HepG2 (cell line): ENCODE measurements around the gene TLE5. TPM values are rescaled to one million over a fixed set of nuclear protein-coding genes. Genes with fewer than 3 reads are reported as not detected.

Experiments
- GATAD2A ChIP-seq: IDR thresholded peaks from 2 replicates; pipeline ENCODE4 v1.6.1; 2016
- KDM2A ChIP-seq: sonication (generic); formaldehyde crosslinking; IDR thresholded peaks from 2 replicates; pipeline ENCODE4 v1.4.0; 2020; ENCODE audit warnings: low read depth, missing genetic modification reagents, borderline replicate concordance
- MYC ChIP-seq: sonication (generic); formaldehyde crosslinking; IDR thresholded peaks from 2 replicates; pipeline ENCODE4 v1.9.0; 2021; ENCODE audit warnings: missing genetic modification reagents, borderline replicate concordance
- RBFOX2 ChIP-seq: fragments of 200-400 bp; formaldehyde crosslinking; IDR thresholded peaks from 2 replicates; pipeline ENCODE4 v1.6.1; 2017; ENCODE audit warnings: low read depth, mild to moderate bottlenecking, low read length
- RFXAP ChIP-seq: sonication (generic); formaldehyde crosslinking; IDR thresholded peaks from 2 replicates; pipeline ENCODE4 v1.4.0; 2020; ENCODE audit warnings: missing genetic modification reagents, borderline replicate concordance
- SALL2 ChIP-seq: sonication (generic); formaldehyde crosslinking; IDR thresholded peaks from 2 replicates; pipeline ENCODE4 v1.8.1; 2023; ENCODE audit warnings: mild to moderate bottlenecking, missing genetic modification reagents, inconsistent platforms
- TEAD3 ChIP-seq: optimal IDR thresholded peaks from 2 replicates; pipeline ENCODE3; 2016; ENCODE audit warnings: borderline replicate concordance
- YEATS4 ChIP-seq: sonication (generic); formaldehyde crosslinking; IDR thresholded peaks from 2 replicates; pipeline ENCODE4 v1.4.0; 2020; ENCODE audit warnings: missing genetic modification reagents, borderline replicate concordance
- YY1 ChIP-seq: IDR thresholded peaks from 2 replicates; pipeline ENCODE4 v1.6.1; 2011; ENCODE audit warnings: low read length, low read depth, moderate library complexity, mild to moderate bottlenecking; ENCODE audit not compliant: insufficient read depth, insufficient replicate concordance
- ZKSCAN1 ChIP-seq: fragments of 150-350 bp; IDR thresholded peaks from 2 replicates; pipeline ENCODE4 v1.6.1; 2014; ENCODE audit warnings: low read length
- ZNF251 ChIP-seq: sonication (generic); formaldehyde crosslinking; IDR thresholded peaks from 2 replicates; pipeline ENCODE4 v1.9.0; 2021; ENCODE audit warnings: mild to moderate bottlenecking, missing genetic modification reagents
- ZNF510 ChIP-seq: sonication (generic); formaldehyde crosslinking; IDR thresholded peaks from 2 replicates; pipeline ENCODE4 v1.4.0; 2020; ENCODE audit warnings: low read depth, mild to moderate bottlenecking, missing genetic modification reagents
- ZNF850 ChIP-seq: sonication (generic); formaldehyde crosslinking; conservative IDR thresholded peaks from 2 replicates; pipeline ENCODE4 v1.9.0; 2021; ENCODE audit warnings: mild to moderate bottlenecking, missing genetic modification reagents
- polyA plus RNA-seq, 8 experiments: library from polyadenylated mRNA; depleted of rRNA in 3 of 8; stranded (reverse) in 7 of 8; unstranded in 1 of 8; fragments of >200 nt; fragmentation: Illumina TruSeq in 4 of 8; extraction: Trizol in 4 of 8; gene quantifications; 2 replicates each; pipeline versions ENCODE4 v1.2.1 to v1.2.3, GENCODE V29; 2011 to 2016; ENCODE audit warnings: low read depth in 4 of 8, missing spikeins in 1 of 8, mixed read lengths in 1 of 8; ENCODE audit not compliant: insufficient read depth in 1 of 8
- total RNA-seq, 5 experiments: library from RNA; depleted of rRNA; stranded (reverse); fragments of >200 nt; fragmentation: Illumina TruSeq; extraction: Trizol; gene quantifications; 2 replicates each; pipeline ENCODE4 v1.2.3, GENCODE V29; 2016; ENCODE audit warnings: low read depth in 1 of 5
- TF ChIP-seq, protein P1 (sequence below), 2 experiments: fragments of 450-650 bp in 1 of 2; sonication (generic) in 1 of 2; formaldehyde crosslinking; IDR thresholded peaks; 2 replicates each; pipeline versions ENCODE4 v1.5.0 to v1.8.0; 2020 to 2022; ENCODE audit warnings: mild to moderate bottlenecking in 1 of 2, missing genetic modification reagents in 1 of 2
- TF ChIP-seq, protein P2 (sequence below): IDR thresholded peaks from 2 replicates; pipeline ENCODE4 v1.6.1; 2016; ENCODE audit warnings: missing compliant biosample characterization, missing genetic modification reagents, borderline replicate concordance
- TF ChIP-seq, protein P3 (sequence below): sonication (generic); formaldehyde crosslinking; IDR thresholded peaks from 2 replicates; pipeline ENCODE4 v1.4.0; 2020; ENCODE audit warnings: low read depth, mild to moderate bottlenecking, missing genetic modification reagents
- TF ChIP-seq, protein P4 (sequence below): IDR thresholded peaks from 2 replicates; pipeline ENCODE4 v1.6.1; 2018; ENCODE audit warnings: missing genetic modification reagents, mild to moderate bottlenecking, missing compliant biosample characterization
- TF ChIP-seq, protein P5 (sequence below): sonication (generic); formaldehyde crosslinking; IDR thresholded peaks from 2 replicates; pipeline ENCODE4 v1.4.0; 2020; ENCODE audit warnings: missing genetic modification reagents
- TF ChIP-seq, protein P6 (sequence below): IDR thresholded peaks from 2 replicates; pipeline ENCODE4 v1.6.1; 2016; ENCODE audit warnings: low read depth, borderline replicate concordance
- TF ChIP-seq, protein P7 (sequence below): sonication (generic); formaldehyde crosslinking; IDR thresholded peaks from 2 replicates; pipeline ENCODE4 v1.9.0; 2022; ENCODE audit warnings: missing genetic modification reagents, mild to moderate bottlenecking, borderline replicate concordance

TLE5 gene
- total and polyA plus RNA-seq, 2 of the 13 experiments (the other 11 are each of a cell fraction or from before 2014, with no cell fraction given): 62.8 to 189 TPM

DNA sequence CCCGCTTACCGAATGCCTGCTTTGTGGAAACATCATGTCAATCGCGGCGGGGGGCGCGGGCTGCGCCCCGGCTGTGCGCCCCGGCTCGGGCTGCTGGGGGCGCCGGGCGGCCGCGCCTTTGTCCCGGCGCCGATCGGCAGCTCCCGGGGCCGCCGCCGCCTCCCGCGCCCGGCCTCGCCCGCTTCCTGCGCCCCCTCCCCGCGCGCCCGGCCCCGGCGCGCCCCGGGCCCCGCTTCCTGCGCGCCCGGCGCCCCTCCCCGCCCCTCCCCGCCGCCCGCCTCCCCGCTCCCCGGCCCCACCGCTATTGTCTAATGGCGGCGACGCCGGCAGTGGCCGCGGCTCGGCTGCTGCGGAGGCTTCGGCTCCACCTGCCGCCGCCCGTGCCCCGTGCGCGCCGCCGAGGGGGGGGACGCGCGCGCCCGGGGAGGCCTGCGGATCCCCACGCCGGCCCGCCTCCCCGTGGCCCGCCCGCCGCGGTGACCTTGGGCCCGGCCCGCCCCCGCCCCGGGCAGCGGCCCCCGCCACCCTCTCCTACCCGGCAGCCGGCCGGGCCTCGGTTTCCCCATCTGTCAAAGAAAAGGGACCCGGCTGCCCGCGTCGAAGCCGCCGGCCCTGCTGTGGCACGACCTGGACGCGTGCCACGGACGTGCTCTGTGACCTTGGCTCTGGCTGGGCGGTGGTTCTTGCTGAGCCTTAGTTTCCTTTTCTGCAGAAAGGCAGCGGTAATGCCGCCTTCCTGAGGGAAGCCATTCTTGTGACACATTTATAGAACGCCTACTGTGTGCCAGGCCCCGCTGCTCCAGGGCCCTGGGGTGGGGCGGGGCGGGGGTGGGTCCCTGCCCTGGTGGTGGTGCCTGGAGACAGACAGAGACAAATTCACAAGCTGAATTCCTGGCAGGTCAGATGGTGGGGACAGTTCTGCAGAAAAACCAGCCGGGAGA, at the start of gene TLE5 (continued):
- TF ChIP-seq, protein P1, sequence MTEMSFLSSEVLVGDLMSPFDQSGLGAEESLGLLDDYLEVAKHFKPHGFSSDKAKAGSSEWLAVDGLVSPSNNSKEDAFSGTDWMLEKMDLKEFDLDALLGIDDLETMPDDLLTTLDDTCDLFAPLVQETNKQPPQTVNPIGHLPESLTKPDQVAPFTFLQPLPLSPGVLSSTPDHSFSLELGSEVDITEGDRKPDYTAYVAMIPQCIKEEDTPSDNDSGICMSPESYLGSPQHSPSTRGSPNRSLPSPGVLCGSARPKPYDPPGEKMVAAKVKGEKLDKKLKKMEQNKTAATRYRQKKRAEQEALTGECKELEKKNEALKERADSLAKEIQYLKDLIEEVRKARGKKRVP (CRISPR knock-in tag; IDR thresholded peaks at IDR 0.05): 0 out of 4 replicates have a peak, but pooled peaks of 1 of the 2 experiments have one; percentile 16
- TF ChIP-seq ZNF251 (no peak), KDM2A (CRISPR knock-in tag) (peak; percentile 37; the same call in 1 of the 2 replicates), YEATS4 (CRISPR knock-in tag) (peak; percentile 22; the same call in 1 of the 2 replicates), YY1 (peak; percentile 83), SALL2 (0 out of 2 replicates have a peak, but pooled peaks have one; percentile 28), RBFOX2 (peak; percentile 53; the same call in 1 of the 2 replicates), TEAD3 (CRISPR knock-in tag) (no peak), ZNF850 (no peak), GATAD2A (CRISPR knock-in tag) (peak; percentile 26; the same call in 1 of the 2 replicates), ZKSCAN1 (peak; percentile 90), ZNF510 (CRISPR knock-in tag) (no peak), MYC (peak; percentile 42; the same call in 1 of the 2 replicates), RFXAP (CRISPR knock-in tag) (no peak)
- TF ChIP-seq, protein P2, sequence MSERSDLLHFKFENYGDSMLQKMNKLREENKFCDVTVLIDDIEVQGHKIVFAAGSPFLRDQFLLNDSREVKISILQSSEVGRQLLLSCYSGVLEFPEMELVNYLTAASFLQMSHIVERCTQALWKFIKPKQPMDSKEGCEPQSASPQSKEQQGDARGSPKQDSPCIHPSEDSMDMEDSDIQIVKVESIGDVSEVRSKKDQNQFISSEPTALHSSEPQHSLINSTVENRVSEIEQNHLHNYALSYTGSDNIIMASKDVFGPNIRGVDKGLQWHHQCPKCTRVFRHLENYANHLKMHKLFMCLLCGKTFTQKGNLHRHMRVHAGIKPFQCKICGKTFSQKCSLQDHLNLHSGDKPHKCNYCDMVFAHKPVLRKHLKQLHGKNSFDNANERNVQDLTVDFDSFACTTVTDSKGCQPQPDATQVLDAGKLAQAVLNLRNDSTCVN: 0 out of 2 replicates have a peak, but pooled peaks have one; percentile 19
- TF ChIP-seq, protein P3, sequence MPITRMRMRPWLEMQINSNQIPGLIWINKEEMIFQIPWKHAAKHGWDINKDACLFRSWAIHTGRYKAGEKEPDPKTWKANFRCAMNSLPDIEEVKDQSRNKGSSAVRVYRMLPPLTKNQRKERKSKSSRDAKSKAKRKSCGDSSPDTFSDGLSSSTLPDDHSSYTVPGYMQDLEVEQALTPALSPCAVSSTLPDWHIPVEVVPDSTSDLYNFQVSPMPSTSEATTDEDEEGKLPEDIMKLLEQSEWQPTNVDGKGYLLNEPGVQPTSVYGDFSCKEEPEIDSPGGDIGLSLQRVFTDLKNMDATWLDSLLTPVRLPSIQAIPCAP (CRISPR knock-in tag): no peak
- TF ChIP-seq, protein P4, sequence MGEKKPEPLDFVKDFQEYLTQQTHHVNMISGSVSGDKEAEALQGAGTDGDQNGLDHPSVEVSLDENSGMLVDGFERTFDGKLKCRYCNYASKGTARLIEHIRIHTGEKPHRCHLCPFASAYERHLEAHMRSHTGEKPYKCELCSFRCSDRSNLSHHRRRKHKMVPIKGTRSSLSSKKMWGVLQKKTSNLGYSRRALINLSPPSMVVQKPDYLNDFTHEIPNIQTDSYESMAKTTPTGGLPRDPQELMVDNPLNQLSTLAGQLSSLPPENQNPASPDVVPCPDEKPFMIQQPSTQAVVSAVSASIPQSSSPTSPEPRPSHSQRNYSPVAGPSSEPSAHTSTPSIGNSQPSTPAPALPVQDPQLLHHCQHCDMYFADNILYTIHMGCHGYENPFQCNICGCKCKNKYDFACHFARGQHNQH (CRISPR knock-in tag): no peak
- TF ChIP-seq, protein P5, sequence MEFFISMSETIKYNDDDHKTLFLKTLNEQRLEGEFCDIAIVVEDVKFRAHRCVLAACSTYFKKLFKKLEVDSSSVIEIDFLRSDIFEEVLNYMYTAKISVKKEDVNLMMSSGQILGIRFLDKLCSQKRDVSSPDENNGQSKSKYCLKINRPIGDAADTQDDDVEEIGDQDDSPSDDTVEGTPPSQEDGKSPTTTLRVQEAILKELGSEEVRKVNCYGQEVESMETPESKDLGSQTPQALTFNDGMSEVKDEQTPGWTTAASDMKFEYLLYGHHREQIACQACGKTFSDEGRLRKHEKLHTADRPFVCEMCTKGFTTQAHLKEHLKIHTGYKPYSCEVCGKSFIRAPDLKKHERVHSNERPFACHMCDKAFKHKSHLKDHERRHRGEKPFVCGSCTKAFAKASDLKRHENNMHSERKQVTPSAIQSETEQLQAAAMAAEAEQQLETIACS (CRISPR knock-in tag): peak; percentile 70
- TF ChIP-seq, protein P6, sequence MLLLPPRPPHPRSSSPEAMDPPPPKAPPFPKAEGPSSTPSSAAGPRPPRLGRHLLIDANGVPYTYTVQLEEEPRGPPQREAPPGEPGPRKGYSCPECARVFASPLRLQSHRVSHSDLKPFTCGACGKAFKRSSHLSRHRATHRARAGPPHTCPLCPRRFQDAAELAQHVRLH: no peak
- TF ChIP-seq, protein P7, sequence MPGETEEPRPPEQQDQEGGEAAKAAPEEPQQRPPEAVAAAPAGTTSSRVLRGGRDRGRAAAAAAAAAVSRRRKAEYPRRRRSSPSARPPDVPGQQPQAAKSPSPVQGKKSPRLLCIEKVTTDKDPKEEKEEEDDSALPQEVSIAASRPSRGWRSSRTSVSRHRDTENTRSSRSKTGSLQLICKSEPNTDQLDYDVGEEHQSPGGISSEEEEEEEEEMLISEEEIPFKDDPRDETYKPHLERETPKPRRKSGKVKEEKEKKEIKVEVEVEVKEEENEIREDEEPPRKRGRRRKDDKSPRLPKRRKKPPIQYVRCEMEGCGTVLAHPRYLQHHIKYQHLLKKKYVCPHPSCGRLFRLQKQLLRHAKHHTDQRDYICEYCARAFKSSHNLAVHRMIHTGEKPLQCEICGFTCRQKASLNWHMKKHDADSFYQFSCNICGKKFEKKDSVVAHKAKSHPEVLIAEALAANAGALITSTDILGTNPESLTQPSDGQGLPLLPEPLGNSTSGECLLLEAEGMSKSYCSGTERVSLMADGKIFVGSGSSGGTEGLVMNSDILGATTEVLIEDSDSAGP (CRISPR knock-in tag): 0 out of 2 replicates have a peak, but pooled peaks have one; percentile 10
